Suprapubic skin (tissue), 3 donors: ENCODE data around the gene OARD1.

Experiments used
- CTCF ChIP-seq, 2 donors: fragments of 200-600 bp in 1 of 2; fragments of 450-650 bp in 1 of 2; sonication (generic) in 1 of 2; IDR thresholded peaks; one replicate each; pipeline ENCODE4 v1.5.1; 2016 to 2019; ENCODE audit warnings: antibody characterized with exemption in 2 of 2, mild to moderate bottlenecking in 1 of 2, moderate library complexity in 1 of 2
- POLR2AphosphoS5 ChIP-seq, 3 donors: sonication (generic); formaldehyde crosslinking; IDR thresholded peaks; one replicate each; pipeline ENCODE4 v1.6.1; 2017; ENCODE audit warnings: antibody characterized with exemption in 3 of 3

GRCh38 chr6:41079080-41079479 is 6.9 kb upstream of the OARD1 start:
- TF ChIP-seq CTCF (IDR thresholded peaks at IDR 0.05) (no peak), POLR2AphosphoS5 (IDR thresholded peaks at IDR 0.05) (no peak)
